MM.1S (cell line): ENCODE measurements around the gene GALNS.

Experiments
- DNase-seq: peaks from one replicate; pipeline ENCODE4 v3.0.0-alpha.2; 2015
- H2AFZ ChIP-seq: fragments of 300-600 bp; sonication (generic); 2 replicates; pipeline ENCODE4 v1.6.0; 2016; ENCODE audit warnings: antibody characterized with exemption, low read length
- H3F3A ChIP-seq: fragments of 300-600 bp; sonication (generic); 2 replicates; pipeline ENCODE4 v1.6.1; 2016; ENCODE audit warnings: mild to moderate bottlenecking, antibody characterized with exemption, low read length, moderate library complexity, mixed read lengths; ENCODE audit not compliant: insufficient read depth
- H3K27ac ChIP-seq: fragments of 300-600 bp; sonication (generic); 2 replicates; pipeline ENCODE4 v1.5.1; 2016; ENCODE audit warnings: mild to moderate bottlenecking, low read length
- H3K27me3 ChIP-seq: fragments of 300-600 bp; sonication (generic); replicated peaks from 2 replicates; pipeline ENCODE4 v1.6.0; 2016; ENCODE audit warnings: low read length; ENCODE audit not compliant: insufficient read depth
- H3K36me3 ChIP-seq: fragments of 300-600 bp; sonication (generic); replicated peaks from 2 replicates; pipeline ENCODE4 v1.6.1; 2016; ENCODE audit warnings: mild to moderate bottlenecking, low read length, mixed read lengths; ENCODE audit not compliant: insufficient read depth
- H3K4me1 ChIP-seq: fragments of 300-600 bp; sonication (generic); 2 replicates; pipeline ENCODE4 v1.6.1; 2016; ENCODE audit warnings: low read length, mixed read lengths
- H3K4me2 ChIP-seq: fragments of 300-600 bp; sonication (generic); 2 replicates; pipeline ENCODE4 v1.6.0; 2016; ENCODE audit warnings: low read depth, low read length
- H3K4me3 ChIP-seq: fragments of 300-600 bp; sonication (generic); 2 replicates; pipeline ENCODE4 v1.5.1; 2016; ENCODE audit warnings: low read length, mixed read lengths
- H3K79me2 ChIP-seq: fragments of 300-600 bp; sonication (generic); 2 replicates; pipeline ENCODE4 v1.6.1; 2016; ENCODE audit warnings: mixed run types, low read length, mixed read lengths
- H3K9ac ChIP-seq: fragments of 300-600 bp; sonication (generic); 2 replicates; pipeline ENCODE4 v1.6.1; 2016; ENCODE audit warnings: low read length, mixed read lengths
- H3K9me2 ChIP-seq: fragments of 300-600 bp; sonication (generic); replicated peaks from 2 replicates; pipeline ENCODE4 v1.6.1; 2016; ENCODE audit warnings: mild to moderate bottlenecking, low read length, mixed read lengths; ENCODE audit not compliant: insufficient read depth
- H3K9me3 ChIP-seq: fragments of 300-600 bp; sonication (generic); replicated peaks from 2 replicates; pipeline ENCODE4 v1.6.1; 2016; ENCODE audit warnings: mild to moderate bottlenecking, low read length, mixed read lengths; ENCODE audit not compliant: insufficient read depth
- H4K20me1 ChIP-seq: fragments of 300-600 bp; sonication (generic); 2 replicates; pipeline ENCODE4 v1.6.1; 2016; ENCODE audit warnings: mild to moderate bottlenecking, low read length, moderate library complexity, mixed read lengths; ENCODE audit not compliant: insufficient read depth
- CTCF ChIP-seq: fragments of 300-600 bp; sonication (generic); IDR thresholded peaks from 2 replicates; pipeline ENCODE4 v1.5.1; 2016; ENCODE audit warnings: antibody characterized with exemption, low read length, mixed read lengths
- EZH2 ChIP-seq: fragments of 300-600 bp; sonication (generic); optimal IDR thresholded peaks from 2 replicates; pipeline ENCODE3; 2017; ENCODE audit warnings: low read depth, mild to moderate bottlenecking, antibody characterized with exemption, low read length, mixed read lengths
- EZH2phosphoT487 ChIP-seq: fragments of 300-600 bp; sonication (generic); IDR thresholded peaks from 2 replicates; pipeline ENCODE4 v1.6.1; 2018; ENCODE audit warnings: antibody characterized with exemption, low read length

GALNS gene

GRCh38 chr16:88885693-88886280, 29.0 kb upstream of the GALNS start:
- Histone ChIP-seq H3K4me2 (no peak overlapping the region), H3K27me3 (no peaks in the 10 kb centered on the region), H3K9me2 (no peaks in the 10 kb centered on the region), H3K9ac (no peak overlapping the region), H3K27ac (no peak overlapping the region), H3F3A (no peaks in the 10 kb centered on the region), H3K36me3 (no peaks in the 10 kb centered on the region), H4K20me1 (no peaks in the 10 kb centered on the region), H3K4me3 (no peak overlapping the region), H3K9me3 (no peaks in the 10 kb centered on the region), H3K79me2 (no peaks in the 10 kb centered on the region), H3K4me1 (no peaks in the 10 kb centered on the region), H2AFZ (no peak overlapping the region)
- DNase-seq = no peak
- TF ChIP-seq EZH2phosphoT487 (no peak), CTCF (no peak), EZH2 (no peak)

GRCh38 chr16:88884569-88885271, 28.0 kb upstream of the GALNS start:
- H3K27me3 ChIP-seq = no peaks in the 10 kb centered on the region
- H3F3A ChIP-seq = no peaks in the 10 kb centered on the region
- H3K4me1 ChIP-seq = no peaks in the 10 kb centered on the region
- no peak for TF ChIP-seq EZH2phosphoT487
- no peak for TF ChIP-seq EZH2
- no peak for TF ChIP-seq CTCF
- no peak overlapping the region for H3K9ac ChIP-seq
- no peak overlapping the region for H3K27ac ChIP-seq
- H3K36me3 ChIP-seq = no peaks in the 10 kb centered on the region
- no peaks in the 10 kb centered on the region for H3K79me2 ChIP-seq
- DNase-seq = no peak
- no peaks in the 10 kb centered on the region for H3K9me2 ChIP-seq
- no peaks in the 10 kb centered on the region for H4K20me1 ChIP-seq
- H3K9me3 ChIP-seq = no peaks in the 10 kb centered on the region
- H3K4me3 ChIP-seq = no peak overlapping the region
- H3K4me2 ChIP-seq = no peak overlapping the region
- H2AFZ ChIP-seq = no peak overlapping the region

GRCh38 chr16:88883946-88884345, 27.2 kb upstream of the GALNS start:
- no peak overlapping the region for H3K4me3 ChIP-seq
- H3K79me2 ChIP-seq = no peaks in the 10 kb centered on the region
- H3K9me3 ChIP-seq = no peaks in the 10 kb centered on the region
- no peaks in the 10 kb centered on the region for H3K27me3 ChIP-seq
- H3K27ac ChIP-seq = no peak overlapping the region
- H3K9me2 ChIP-seq = no peaks in the 10 kb centered on the region
- H3K36me3 ChIP-seq = no peaks in the 10 kb centered on the region
- no peak overlapping the region for H3K9ac ChIP-seq
- H4K20me1 ChIP-seq = no peaks in the 10 kb centered on the region
- DNase-seq = no peak
- no peak overlapping the region for H2AFZ ChIP-seq
- TF ChIP-seq CTCF (no peak), EZH2phosphoT487 (no peak), EZH2 (no peak)
- no peak overlapping the region for H3K4me2 ChIP-seq
- no peaks in the 10 kb centered on the region for H3F3A ChIP-seq
- no peaks in the 10 kb centered on the region for H3K4me1 ChIP-seq
